Duodenal mucosa (tissue), 2 donors: ENCODE data around the gene USP17L18.
"Not testable (repeated sequence)": the region's sequence is repeated elsewhere in the genome, so short reads cannot be mapped to it uniquely, and the experiment has no call there.

Source experiments
- H3K27ac ChIP-seq: one replicate; pipeline ENCODE4 v1.7.0; 2013; ENCODE audit warnings: low read depth, low read length
- H3K27me3 ChIP-seq, 2 donors: one replicate each; pipeline ENCODE4 v1.7.0; 2013; ENCODE audit warnings: low read length in 2 of 2, control low read depth in 1 of 2; ENCODE audit not compliant: insufficient read depth in 2 of 2, control insufficient read depth in 1 of 2
- H3K36me3 ChIP-seq, 2 donors: one replicate each; pipeline ENCODE4 v1.7.0; 2013; ENCODE audit warnings: low read length in 2 of 2, control low read depth in 1 of 2; ENCODE audit not compliant: insufficient read depth in 2 of 2, control insufficient read depth in 1 of 2
- H3K4me1 ChIP-seq, 2 donors: one replicate each; pipeline ENCODE4 v1.7.0; 2013; ENCODE audit warnings: low read length in 2 of 2, control low read depth in 1 of 2; ENCODE audit not compliant: insufficient read depth in 2 of 2, control insufficient read depth in 1 of 2
- H3K4me3 ChIP-seq, 2 donors: one replicate each; pipeline ENCODE4 v1.7.0; 2013; ENCODE audit warnings: low read length in 2 of 2, low read depth in 1 of 2
- H3K9ac ChIP-seq, 2 donors: one replicate each; pipeline ENCODE4 v1.7.0; 2013; ENCODE audit warnings: low read length in 2 of 2, low read depth in 1 of 2
- H3K9me3 ChIP-seq, 2 donors: one replicate each; pipeline ENCODE4 v1.7.0; 2013; ENCODE audit warnings: low read length in 2 of 2, control low read depth in 1 of 2; ENCODE audit not compliant: control insufficient read depth in 1 of 2

USP17L18 gene

GRCh38 chr4:9247953-9248680 lies at the start of gene USP17L18:
Gene USP17L18 (plus strand): TSS chr4:9248630. CDS start chr4:9248630, 0 bp downstream.
- not testable (repeated sequence) for H3K27me3 ChIP-seq, H3K36me3 ChIP-seq, H3K4me3 ChIP-seq, H3K27ac ChIP-seq, H3K9me3 ChIP-seq, H3K4me1 ChIP-seq, H3K9ac ChIP-seq

GRCh38 chr4:9210357-9210756 lies 38.1 kb upstream of the USP17L18 start, which contains the start of gene USP17L10:
Gene USP17L10 (plus strand): TSS chr4:9210657. CDS start chr4:9210657, 0 bp downstream.
- H3K36me3 ChIP-seq, H3K27ac ChIP-seq, H3K9me3 ChIP-seq, H3K4me3 ChIP-seq, H3K9ac ChIP-seq, H3K4me1 ChIP-seq, H3K27me3 ChIP-seq: not testable (repeated sequence)

GRCh38 chr4:9214701-9215100 lies 33.7 kb upstream of the USP17L18 start:
- not testable (repeated sequence) for H3K9ac ChIP-seq, H3K4me1 ChIP-seq, H3K27me3 ChIP-seq, H3K9me3 ChIP-seq, H3K4me3 ChIP-seq, H3K36me3 ChIP-seq, H3K27ac ChIP-seq

- H3K27ac ChIP-seq, H3K4me1 ChIP-seq, H3K9ac ChIP-seq, H3K4me3 ChIP-seq, H3K9me3 ChIP-seq, H3K36me3 ChIP-seq, H3K27me3 ChIP-seq: not testable (repeated sequence)
Observed at GRCh38 chr4:9215105-9215504, 33.3 kb upstream of the USP17L18 start, which contains the start of gene USP17L11. Gene USP17L11 (plus strand): TSS chr4:9215405. CDS start chr4:9215405, 0 bp downstream.

- H3K27ac ChIP-seq, H3K4me3 ChIP-seq, H3K9me3 ChIP-seq, H3K27me3 ChIP-seq, H3K36me3 ChIP-seq, H3K9ac ChIP-seq, H3K4me1 ChIP-seq: not testable (repeated sequence)
Observed at GRCh38 chr4:9219852-9220251, 28.6 kb upstream of the USP17L18 start, which contains the start of gene USP17L12. Gene USP17L12 (plus strand): TSS chr4:9220152. CDS start chr4:9220152, 0 bp downstream.

GRCh38 chr4:9224596-9224995 lies 23.8 kb upstream of the USP17L18 start, which contains the start of gene USP17L13:
Gene USP17L13 (plus strand): TSS chr4:9224896. CDS start chr4:9224896, 0 bp downstream.
- H3K27ac ChIP-seq, H3K36me3 ChIP-seq, H3K9ac ChIP-seq: not testable (repeated sequence)

GRCh38 chr4:9230249-9230648 lies 18.2 kb upstream of the USP17L18 start:
- not testable (repeated sequence) for H3K4me1 ChIP-seq, H3K36me3 ChIP-seq, H3K27me3 ChIP-seq, H3K27ac ChIP-seq, H3K4me3 ChIP-seq, H3K9ac ChIP-seq, H3K9me3 ChIP-seq

More at GRCh38 chr4:9224596-9224995, 23.8 kb upstream of the USP17L18 start, which contains the start of gene USP17L13:
- H3K4me3 ChIP-seq, H3K4me1 ChIP-seq, H3K27me3 ChIP-seq, H3K9me3 ChIP-seq: not testable (repeated sequence)

- not testable (repeated sequence) for H3K9me3 ChIP-seq, H3K27ac ChIP-seq, H3K4me3 ChIP-seq, H3K27me3 ChIP-seq, H3K9ac ChIP-seq, H3K4me1 ChIP-seq, H3K36me3 ChIP-seq
Observed at GRCh38 chr4:9234085-9234484, 14.3 kb upstream of the USP17L18 start, which contains the start of gene USP17L15. Gene USP17L15 (plus strand): TSS chr4:9234385. CDS start chr4:9234385, 0 bp downstream.

- H3K27me3 ChIP-seq, H3K36me3 ChIP-seq, H3K4me1 ChIP-seq, H3K9me3 ChIP-seq, H3K4me3 ChIP-seq, H3K9ac ChIP-seq, H3K27ac ChIP-seq: not testable (repeated sequence)
Observed at GRCh38 chr4:9238461-9238860, 10.0 kb upstream of the USP17L18 start.

- not testable (repeated sequence) for H3K9ac ChIP-seq, H3K36me3 ChIP-seq, H3K4me1 ChIP-seq, H3K4me3 ChIP-seq, H3K27me3 ChIP-seq, H3K9me3 ChIP-seq, H3K27ac ChIP-seq
Observed at GRCh38 chr4:9243579-9243978, 4.9 kb upstream of the USP17L18 start, which contains the start of gene USP17L17. Gene USP17L17 (plus strand): TSS chr4:9243879. CDS start chr4:9243879, 0 bp downstream.
